MM.1S (cell line): ENCODE data around the gene SLC6A3.

Experiments
- DNase-seq: peaks from one replicate; pipeline ENCODE4 v3.0.0-alpha.2; 2015
- H2AFZ ChIP-seq: fragments of 300-600 bp; sonication (generic); 2 replicates; pipeline ENCODE4 v1.6.0; 2016; ENCODE audit warnings: antibody characterized with exemption, low read length
- H3F3A ChIP-seq: fragments of 300-600 bp; sonication (generic); 2 replicates; pipeline ENCODE4 v1.6.1; 2016; ENCODE audit warnings: mild to moderate bottlenecking, antibody characterized with exemption, low read length, moderate library complexity, mixed read lengths; ENCODE audit not compliant: insufficient read depth
- H3K27ac ChIP-seq: fragments of 300-600 bp; sonication (generic); 2 replicates; pipeline ENCODE4 v1.5.1; 2016; ENCODE audit warnings: mild to moderate bottlenecking, low read length
- H3K27me3 ChIP-seq: fragments of 300-600 bp; sonication (generic); replicated peaks from 2 replicates; pipeline ENCODE4 v1.6.0; 2016; ENCODE audit warnings: low read length; ENCODE audit not compliant: insufficient read depth
- H3K36me3 ChIP-seq: fragments of 300-600 bp; sonication (generic); replicated peaks from 2 replicates; pipeline ENCODE4 v1.6.1; 2016; ENCODE audit warnings: mild to moderate bottlenecking, low read length, mixed read lengths; ENCODE audit not compliant: insufficient read depth
- H3K4me1 ChIP-seq: fragments of 300-600 bp; sonication (generic); 2 replicates; pipeline ENCODE4 v1.6.1; 2016; ENCODE audit warnings: low read length, mixed read lengths
- H3K4me2 ChIP-seq: fragments of 300-600 bp; sonication (generic); 2 replicates; pipeline ENCODE4 v1.6.0; 2016; ENCODE audit warnings: low read depth, low read length
- H3K4me3 ChIP-seq: fragments of 300-600 bp; sonication (generic); 2 replicates; pipeline ENCODE4 v1.5.1; 2016; ENCODE audit warnings: low read length, mixed read lengths
- H3K79me2 ChIP-seq: fragments of 300-600 bp; sonication (generic); 2 replicates; pipeline ENCODE4 v1.6.1; 2016; ENCODE audit warnings: mixed run types, low read length, mixed read lengths
- H3K9ac ChIP-seq: fragments of 300-600 bp; sonication (generic); 2 replicates; pipeline ENCODE4 v1.6.1; 2016; ENCODE audit warnings: low read length, mixed read lengths
- H3K9me2 ChIP-seq: fragments of 300-600 bp; sonication (generic); replicated peaks from 2 replicates; pipeline ENCODE4 v1.6.1; 2016; ENCODE audit warnings: mild to moderate bottlenecking, low read length, mixed read lengths; ENCODE audit not compliant: insufficient read depth
- H3K9me3 ChIP-seq: fragments of 300-600 bp; sonication (generic); replicated peaks from 2 replicates; pipeline ENCODE4 v1.6.1; 2016; ENCODE audit warnings: mild to moderate bottlenecking, low read length, mixed read lengths; ENCODE audit not compliant: insufficient read depth
- H4K20me1 ChIP-seq: fragments of 300-600 bp; sonication (generic); 2 replicates; pipeline ENCODE4 v1.6.1; 2016; ENCODE audit warnings: mild to moderate bottlenecking, low read length, moderate library complexity, mixed read lengths; ENCODE audit not compliant: insufficient read depth
- EZH2 ChIP-seq: fragments of 300-600 bp; sonication (generic); optimal IDR thresholded peaks from 2 replicates; pipeline ENCODE3; 2017; ENCODE audit warnings: low read depth, mild to moderate bottlenecking, antibody characterized with exemption, low read length, mixed read lengths
- EZH2phosphoT487 ChIP-seq: fragments of 300-600 bp; sonication (generic); IDR thresholded peaks from 2 replicates; pipeline ENCODE4 v1.6.1; 2018; ENCODE audit warnings: antibody characterized with exemption, low read length
- TF ChIP-seq, protein P1 (sequence below): fragments of 300-600 bp; sonication (generic); IDR thresholded peaks from 2 replicates; pipeline ENCODE4 v1.5.1; 2016; ENCODE audit warnings: antibody characterized with exemption, low read length, mixed read lengths

SLC6A3 gene

DNA sequence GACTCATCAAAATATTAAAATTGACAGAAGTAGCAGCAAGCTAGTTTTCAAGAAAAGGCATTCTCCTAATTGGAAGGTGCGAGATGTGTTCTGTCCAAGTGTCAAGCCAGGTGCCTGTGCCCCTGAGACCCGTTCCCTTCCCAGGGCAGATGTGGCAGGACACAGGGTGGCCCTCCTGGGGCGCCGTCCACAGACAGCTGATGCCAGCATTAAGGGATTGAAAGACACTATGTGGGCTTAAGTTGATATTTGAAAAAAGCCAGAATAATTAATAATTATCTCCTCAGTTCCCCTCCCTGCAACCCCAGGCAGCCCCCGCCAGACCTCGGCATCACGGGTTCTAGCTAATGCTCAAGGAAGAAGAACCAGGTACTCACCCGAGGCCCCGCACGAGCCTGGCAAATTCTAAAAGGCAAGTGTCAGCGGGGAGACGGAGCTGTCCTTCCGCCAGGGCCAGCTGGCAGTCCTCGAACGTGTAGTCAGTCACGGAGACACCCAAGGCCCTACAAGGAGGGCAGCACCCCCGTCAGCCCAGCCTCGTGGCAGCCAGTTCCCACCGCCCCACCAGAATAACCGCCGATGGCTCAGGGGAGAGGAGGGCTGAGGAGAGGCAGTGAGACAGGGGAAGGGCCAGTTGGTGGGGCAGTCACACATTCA is 29.1 kb upstream of the SLC6A3 start:
- Histone ChIP-seq H3K79me2 (0 out of 2 replicates have a peak, but pooled peaks cover 1% of the 10 kb centered on the region), H4K20me1 (no peaks in the 10 kb centered on the region), H3K27me3 (no peaks in the 10 kb centered on the region), H3K4me3 (no peak overlapping the region), H3F3A (no peaks in the 10 kb centered on the region), H3K4me1 (no peaks in the 10 kb centered on the region), H3K9me2 (no peaks in the 10 kb centered on the region), H3K9me3 (no peaks in the 10 kb centered on the region), H3K9ac (no peak overlapping the region), H3K4me2 (no peak overlapping the region), H2AFZ (no peak overlapping the region), H3K27ac (no peak overlapping the region), H3K36me3 (peaks cover 13% of the 10 kb centered on the region)
- TF ChIP-seq EZH2phosphoT487 (no peak), EZH2 (no peak)
- TF ChIP-seq, protein P1, sequence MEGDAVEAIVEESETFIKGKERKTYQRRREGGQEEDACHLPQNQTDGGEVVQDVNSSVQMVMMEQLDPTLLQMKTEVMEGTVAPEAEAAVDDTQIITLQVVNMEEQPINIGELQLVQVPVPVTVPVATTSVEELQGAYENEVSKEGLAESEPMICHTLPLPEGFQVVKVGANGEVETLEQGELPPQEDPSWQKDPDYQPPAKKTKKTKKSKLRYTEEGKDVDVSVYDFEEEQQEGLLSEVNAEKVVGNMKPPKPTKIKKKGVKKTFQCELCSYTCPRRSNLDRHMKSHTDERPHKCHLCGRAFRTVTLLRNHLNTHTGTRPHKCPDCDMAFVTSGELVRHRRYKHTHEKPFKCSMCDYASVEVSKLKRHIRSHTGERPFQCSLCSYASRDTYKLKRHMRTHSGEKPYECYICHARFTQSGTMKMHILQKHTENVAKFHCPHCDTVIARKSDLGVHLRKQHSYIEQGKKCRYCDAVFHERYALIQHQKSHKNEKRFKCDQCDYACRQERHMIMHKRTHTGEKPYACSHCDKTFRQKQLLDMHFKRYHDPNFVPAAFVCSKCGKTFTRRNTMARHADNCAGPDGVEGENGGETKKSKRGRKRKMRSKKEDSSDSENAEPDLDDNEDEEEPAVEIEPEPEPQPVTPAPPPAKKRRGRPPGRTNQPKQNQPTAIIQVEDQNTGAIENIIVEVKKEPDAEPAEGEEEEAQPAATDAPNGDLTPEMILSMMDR = no peak
- no peak for DNase-seq

DNA sequence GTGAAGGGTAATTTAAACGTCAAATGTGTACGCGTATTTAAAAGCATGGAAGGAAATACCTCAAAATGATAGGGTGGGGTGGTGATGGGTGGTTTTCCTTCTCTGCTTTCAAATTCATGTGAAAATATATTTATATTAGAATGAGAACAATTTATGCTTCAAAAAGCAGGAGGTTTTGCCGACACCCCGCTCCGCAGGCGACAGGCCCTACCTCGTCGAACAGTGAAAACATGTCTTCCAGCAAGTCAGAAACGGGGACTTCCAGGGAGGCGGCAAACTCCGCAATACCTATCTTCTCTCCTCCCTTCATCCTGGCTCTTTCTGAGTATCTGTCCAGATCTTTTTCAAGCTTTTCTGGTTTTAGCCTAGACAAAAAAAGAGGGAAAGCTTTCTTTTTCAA is 28.5 kb upstream of the SLC6A3 start:
- Histone ChIP-seq H3K9me2 (no peaks in the 10 kb centered on the region), H3K4me3 (no peak overlapping the region), H3K9me3 (no peaks in the 10 kb centered on the region), H3K9ac (no peak overlapping the region), H3F3A (no peaks in the 10 kb centered on the region), H2AFZ (no peak overlapping the region), H3K27me3 (no peaks in the 10 kb centered on the region), H3K36me3 (peaks cover 13% of the 10 kb centered on the region), H4K20me1 (no peaks in the 10 kb centered on the region), H3K4me2 (no peak overlapping the region), H3K4me1 (no peaks in the 10 kb centered on the region), H3K79me2 (no peaks in the 10 kb centered on the region), H3K27ac (no peak overlapping the region)
- no peak for DNase-seq
- TF ChIP-seq, protein P1 = no peak
- no peak for TF ChIP-seq EZH2phosphoT487
- TF ChIP-seq EZH2 = no peak

DNA sequence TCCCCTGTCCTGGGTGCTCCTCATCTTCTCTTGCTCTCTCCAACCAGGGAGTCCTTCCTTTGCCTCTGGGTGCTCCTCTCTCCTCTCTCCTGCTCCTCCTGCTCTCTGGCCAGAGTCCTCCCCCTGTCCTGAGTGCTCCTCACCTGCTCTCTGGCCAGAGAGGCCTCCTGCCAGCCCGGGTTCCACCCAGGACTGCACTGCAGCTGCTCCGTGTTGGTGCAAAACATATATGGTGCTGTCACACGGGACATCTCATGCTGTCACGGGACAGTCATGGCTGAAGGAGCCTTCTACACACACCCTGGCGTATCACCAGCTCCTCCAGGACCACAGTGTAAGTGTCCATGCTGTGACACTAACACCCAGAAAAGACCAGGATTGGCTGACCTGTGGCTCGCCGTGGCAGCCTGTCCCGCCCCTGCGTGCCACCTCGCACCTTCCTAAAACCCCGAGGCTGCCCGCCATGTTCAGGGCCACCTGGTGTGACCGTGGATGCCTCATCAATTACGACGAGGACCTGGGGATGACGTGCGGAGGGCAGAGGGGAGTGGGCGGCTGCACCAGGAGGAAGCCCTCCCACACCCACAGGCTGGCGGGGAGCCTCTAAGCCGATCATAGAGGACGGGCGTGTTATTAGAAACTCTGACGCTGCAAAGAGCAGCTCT is 27.9 kb upstream of the SLC6A3 start:
- peaks cover 15% of the 10 kb centered on the region for H3K36me3 ChIP-seq
- no peak overlapping the region for H3K4me3 ChIP-seq
- no peak for DNase-seq

More for the DNA sequence above, 27.9 kb upstream of the SLC6A3 start:
- Histone ChIP-seq H4K20me1 (no peaks in the 10 kb centered on the region), H2AFZ (no peak overlapping the region), H3K27me3 (no peaks in the 10 kb centered on the region), H3K9me3 (no peaks in the 10 kb centered on the region), H3K9me2 (no peaks in the 10 kb centered on the region), H3K9ac (no peak overlapping the region), H3K4me2 (no peak overlapping the region), H3F3A (0 out of 2 replicates have a peak, but pooled peaks cover under 1% of the 10 kb centered on the region), H3K79me2 (no peaks in the 10 kb centered on the region), H3K4me1 (no peaks in the 10 kb centered on the region), H3K27ac (no peak overlapping the region)
- TF ChIP-seq EZH2phosphoT487 (no peak), EZH2 (no peak)
- TF ChIP-seq, protein P1 = no peak
